B cell (primary cell): ENCODE data around the gene EFCAB8.

ENCODE experiments used
- EZH2 ChIP-seq: IDR thresholded peaks from 2 replicates; pipeline ENCODE4 v1.6.1; 2012; ENCODE audit warnings: borderline replicate concordance, low read depth, mild to moderate bottlenecking, moderate library complexity, low read length; ENCODE audit not compliant: insufficient read depth, poor library complexity, severe bottlenecking
- TF ChIP-seq, protein P1 (sequence below): fragments of 200-600 bp; IDR thresholded peaks from one replicate; pipeline ENCODE4 v1.8.0; 2022; ENCODE audit warnings: antibody characterized with exemption, mild to moderate bottlenecking

DNA sequence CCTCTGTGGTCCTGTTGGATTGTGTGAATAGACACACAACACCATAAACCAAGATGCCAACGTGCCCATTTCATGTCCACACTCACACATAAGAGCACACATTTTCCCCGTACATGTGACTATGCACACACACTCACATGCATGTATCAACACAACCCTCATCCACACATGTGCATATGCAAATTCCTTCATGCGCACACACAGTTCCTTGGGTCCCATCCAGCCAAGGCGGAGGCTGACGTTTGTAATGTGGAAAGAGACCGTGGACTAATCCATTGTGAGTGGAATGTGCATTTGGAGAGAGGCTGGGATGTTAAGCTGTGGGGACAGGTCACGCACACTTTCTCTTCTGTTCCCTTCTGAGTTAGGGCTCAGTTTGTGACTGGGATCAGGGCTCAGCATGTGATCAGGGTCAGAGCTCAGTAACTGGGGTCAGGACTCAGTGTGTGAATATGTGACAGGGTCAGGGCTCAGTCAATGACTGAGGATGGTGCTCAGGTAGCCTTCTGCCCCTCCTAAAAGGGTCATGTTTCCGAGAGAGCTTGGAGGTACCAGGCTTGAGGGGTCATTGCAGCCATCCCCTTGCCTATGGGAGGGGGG, 148.2 kb downstream of the EFCAB8 start:
- TF ChIP-seq, protein P1, sequence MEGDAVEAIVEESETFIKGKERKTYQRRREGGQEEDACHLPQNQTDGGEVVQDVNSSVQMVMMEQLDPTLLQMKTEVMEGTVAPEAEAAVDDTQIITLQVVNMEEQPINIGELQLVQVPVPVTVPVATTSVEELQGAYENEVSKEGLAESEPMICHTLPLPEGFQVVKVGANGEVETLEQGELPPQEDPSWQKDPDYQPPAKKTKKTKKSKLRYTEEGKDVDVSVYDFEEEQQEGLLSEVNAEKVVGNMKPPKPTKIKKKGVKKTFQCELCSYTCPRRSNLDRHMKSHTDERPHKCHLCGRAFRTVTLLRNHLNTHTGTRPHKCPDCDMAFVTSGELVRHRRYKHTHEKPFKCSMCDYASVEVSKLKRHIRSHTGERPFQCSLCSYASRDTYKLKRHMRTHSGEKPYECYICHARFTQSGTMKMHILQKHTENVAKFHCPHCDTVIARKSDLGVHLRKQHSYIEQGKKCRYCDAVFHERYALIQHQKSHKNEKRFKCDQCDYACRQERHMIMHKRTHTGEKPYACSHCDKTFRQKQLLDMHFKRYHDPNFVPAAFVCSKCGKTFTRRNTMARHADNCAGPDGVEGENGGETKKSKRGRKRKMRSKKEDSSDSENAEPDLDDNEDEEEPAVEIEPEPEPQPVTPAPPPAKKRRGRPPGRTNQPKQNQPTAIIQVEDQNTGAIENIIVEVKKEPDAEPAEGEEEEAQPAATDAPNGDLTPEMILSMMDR: no peak
- TF ChIP-seq EZH2: no peak
